ENCODE data around the gene NDUFAF2.
"Not testable (repeated sequence)": the region's sequence is repeated elsewhere in the genome, so short reads cannot be mapped to it uniquely, and the experiment has no call there.

NDUFAF2 gene

DNA sequence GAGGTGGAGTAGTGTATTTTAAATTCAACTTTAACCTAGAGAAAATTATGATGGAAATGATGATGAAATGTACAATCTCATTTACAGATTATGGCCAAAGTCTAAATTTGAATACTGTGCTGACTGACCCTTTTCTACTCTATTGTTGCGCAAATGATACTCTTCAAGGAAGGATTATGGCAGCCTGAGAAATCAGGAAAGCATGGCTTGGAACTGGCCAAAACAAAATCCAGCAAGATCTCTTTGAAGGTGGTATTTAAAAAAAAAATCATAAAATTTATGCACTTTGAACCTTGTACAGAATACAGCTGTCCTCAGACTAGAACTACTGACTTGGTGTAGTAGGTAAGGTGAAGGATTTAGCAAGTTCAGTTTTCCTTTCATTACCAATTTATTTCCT is 105.3 kb downstream of the NDUFAF2 start:
- DNase-seq (ENCODE audit: low spot score), result no peak

DNA sequence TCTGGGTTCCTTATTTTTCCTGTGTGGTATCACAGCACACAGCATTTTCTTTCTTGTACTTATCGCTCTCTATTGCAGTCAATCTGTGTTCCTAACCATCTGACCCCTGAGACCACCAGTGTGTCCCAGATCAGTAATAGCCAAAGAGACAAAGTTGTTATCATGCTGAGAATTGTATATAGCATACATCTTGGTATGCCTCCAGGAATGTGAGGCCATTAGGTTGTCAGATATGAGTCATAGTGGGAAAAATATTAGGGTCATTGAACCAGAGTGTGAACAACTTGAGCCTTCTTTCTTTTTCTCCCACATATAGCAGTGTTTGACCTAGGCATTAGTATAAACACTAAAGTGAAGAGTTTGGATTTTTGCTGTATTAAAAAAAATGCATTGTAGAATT is 106.3 kb downstream of the NDUFAF2 start:
- DNase-seq (ENCODE audit: low spot score), result no peak

DNA sequence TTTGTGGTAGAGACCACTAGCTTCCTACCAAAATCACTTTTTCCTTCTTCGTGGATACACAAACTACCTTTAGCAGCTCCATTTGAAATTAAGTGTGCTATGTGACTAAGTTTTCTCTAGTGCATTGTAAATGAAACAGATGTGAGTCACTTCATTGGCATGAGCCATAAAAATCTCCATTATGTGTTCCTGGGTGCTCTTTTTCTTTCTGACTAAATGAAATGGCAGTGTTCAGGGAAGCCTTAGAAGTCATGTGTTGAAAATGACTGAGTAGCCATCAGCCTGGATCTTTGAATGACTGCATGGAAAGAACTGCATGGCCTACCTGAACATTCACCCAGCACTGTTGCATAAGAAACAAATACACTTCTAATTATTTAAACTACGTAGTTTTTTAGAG is 107.9 kb downstream of the NDUFAF2 start:
- DNase-seq (ENCODE audit: low spot score), result no peak

- no peak for DNase-seq (ENCODE audit: low spot score)
Observed at GRCh38 chr5:61053937-61054336, 108.9 kb downstream of the NDUFAF2 start.

DNA sequence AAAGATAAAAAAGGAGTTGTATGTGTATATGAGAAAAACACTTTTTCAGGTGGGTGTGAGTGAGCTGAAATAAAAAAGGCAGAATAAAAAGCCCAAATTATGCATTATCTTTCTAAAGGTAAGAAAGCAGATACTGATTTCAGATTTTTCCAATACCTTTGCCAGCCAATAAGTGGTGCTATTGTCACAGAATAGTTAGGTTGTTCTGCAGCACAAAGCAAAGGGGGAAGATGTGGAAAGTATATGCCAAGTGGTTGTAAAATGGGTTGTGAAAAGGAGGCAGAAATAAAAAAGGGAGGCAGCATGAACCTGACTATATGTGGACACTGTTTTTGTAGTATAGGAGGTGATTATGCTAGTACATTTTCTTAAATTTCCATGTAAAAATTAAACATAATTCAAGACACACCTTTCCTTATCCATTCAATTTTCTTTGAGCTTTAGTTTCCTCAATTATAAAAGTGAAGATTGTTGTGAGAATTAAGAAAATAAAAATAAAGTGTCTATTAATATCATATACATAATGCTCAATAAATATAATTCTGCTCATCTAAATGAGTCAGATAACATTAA is 110.5 kb downstream of the NDUFAF2 start:
- no peak for DNase-seq (ENCODE audit: low spot score)

DNA sequence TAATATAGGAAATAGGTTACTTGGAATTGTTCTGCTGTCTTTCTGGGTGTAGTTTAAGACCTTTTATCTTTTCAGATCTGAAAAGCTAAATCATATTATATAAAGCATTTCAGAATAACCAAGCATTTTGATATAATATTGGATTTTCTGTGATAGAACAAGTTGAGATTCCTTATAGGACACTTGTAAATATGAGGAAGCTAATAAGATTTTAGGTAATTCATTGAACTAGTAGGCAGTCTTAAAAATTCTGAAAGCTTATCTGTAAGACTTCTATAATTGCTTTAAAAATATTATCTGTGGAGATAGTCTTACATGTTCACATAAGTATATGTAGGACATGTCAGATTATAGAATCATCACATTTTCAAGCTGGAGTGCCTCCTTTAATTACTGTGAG is 114.5 kb downstream of the NDUFAF2 start:
- DNase-seq (ENCODE audit: low spot score), result no peak

DNA sequence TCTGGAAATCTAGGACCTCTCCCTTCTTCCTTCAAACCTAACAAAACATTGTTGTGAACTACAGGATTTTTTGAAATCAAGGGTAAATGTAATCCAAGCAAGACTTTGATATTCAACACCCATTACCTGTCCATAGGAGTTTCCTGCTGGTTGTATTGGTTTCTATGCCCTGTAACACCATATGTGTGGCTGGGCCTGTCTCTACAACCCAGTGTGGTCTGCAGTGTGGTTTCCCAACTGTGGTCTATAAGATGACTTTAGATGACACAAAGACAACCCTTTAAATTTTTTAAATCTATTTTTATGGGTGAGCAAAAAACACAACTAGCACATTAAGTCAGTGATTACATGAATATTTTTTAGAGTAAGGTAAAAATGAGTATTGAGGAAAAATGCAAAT is 124.1 kb downstream of the NDUFAF2 start:
- DNase-seq (ENCODE audit: low spot score), result no peak

GRCh38 chr5:61071526-61071925 is 126.5 kb downstream of the NDUFAF2 start:
- DNase-seq (ENCODE audit: low spot score), result no peak

GRCh38 chr5:61076626-61077025 is 131.6 kb downstream of the NDUFAF2 start:
- no peak for DNase-seq (ENCODE audit: low spot score)

- no peak for DNase-seq (ENCODE audit: low spot score)
Observed at GRCh38 chr5:61081741-61082140, 136.7 kb downstream of the NDUFAF2 start.

DNA sequence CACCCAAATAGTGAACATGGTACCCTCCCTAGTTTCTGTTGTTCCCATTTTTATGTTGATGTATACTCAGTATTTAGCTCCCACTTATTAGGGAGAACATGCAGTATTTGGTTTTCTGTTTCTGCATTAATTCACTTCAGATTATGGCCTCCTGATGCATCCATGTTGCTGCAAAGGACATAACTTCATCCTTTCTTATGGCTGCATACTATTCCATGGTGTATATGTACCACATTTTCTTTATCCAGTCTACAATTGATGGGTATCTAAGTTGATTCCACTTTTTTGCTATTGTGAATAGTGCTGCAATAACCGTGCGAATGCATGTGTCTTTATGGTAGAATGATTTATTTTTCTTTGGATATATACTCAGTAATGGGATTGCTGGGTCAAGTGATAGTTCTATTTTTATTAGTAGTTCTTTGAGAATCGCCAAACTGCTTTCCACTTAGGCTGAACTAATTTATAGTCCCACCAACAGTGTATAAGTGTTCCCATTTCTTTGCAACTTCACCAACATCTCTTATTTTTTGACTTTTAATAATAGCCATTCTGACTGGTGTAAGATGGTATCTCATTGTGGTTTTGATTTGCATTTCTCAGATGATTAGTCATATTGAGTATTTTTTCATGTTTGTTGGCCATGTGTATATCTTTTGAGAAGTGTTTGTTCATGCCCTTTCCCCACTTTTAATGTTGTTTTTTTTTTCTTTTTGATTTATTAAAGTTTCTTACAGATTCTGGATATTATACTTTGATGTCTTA is 137.7 kb downstream of the NDUFAF2 start:
- no peak for DNase-seq (ENCODE audit: low spot score)

GRCh38 chr5:61084658-61085057 is 139.7 kb downstream of the NDUFAF2 start:
- DNase-seq (ENCODE audit: low spot score), result no peak

DNA sequence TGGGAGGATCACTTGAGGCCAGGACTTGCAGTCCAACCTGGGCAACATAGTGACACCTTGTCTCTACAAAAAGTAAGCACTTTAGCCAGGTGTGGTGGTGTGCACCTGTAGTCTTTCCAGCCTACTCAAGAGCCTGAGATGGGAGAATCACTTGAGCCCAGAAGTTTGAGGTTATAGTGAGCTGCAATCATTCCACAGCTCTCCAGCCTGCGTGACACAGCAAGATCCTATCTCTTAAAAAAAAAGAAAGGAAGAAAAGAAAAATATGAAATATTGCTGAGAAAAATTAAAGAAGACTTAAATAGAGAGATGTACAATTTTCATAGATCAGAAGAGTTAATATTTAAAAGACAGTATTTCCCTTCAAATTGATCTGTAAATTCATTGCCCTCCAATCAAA is 140.9 kb downstream of the NDUFAF2 start:
- no peak for DNase-seq (ENCODE audit: low spot score)

DNA sequence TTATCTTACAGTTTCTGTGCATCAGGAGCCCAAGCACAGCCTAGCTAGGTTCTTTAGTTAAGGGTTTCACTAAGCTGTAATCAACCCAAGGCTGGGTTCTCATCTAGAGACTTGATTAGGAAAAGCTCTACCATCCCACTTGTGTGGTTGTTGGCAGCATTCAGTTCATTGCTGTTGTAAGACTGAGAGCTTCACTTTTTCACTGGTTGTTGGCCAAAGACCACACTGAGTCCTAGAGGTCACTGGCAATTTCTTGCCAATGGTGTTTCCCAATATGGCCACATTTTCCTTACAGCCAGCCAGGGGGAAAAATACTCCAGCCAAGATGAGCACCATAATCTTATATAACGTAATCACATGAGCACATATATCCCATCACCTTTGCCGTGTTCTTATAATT is 142.9 kb downstream of the NDUFAF2 start:
- no peak for DNase-seq (ENCODE audit: low spot score)

DNA sequence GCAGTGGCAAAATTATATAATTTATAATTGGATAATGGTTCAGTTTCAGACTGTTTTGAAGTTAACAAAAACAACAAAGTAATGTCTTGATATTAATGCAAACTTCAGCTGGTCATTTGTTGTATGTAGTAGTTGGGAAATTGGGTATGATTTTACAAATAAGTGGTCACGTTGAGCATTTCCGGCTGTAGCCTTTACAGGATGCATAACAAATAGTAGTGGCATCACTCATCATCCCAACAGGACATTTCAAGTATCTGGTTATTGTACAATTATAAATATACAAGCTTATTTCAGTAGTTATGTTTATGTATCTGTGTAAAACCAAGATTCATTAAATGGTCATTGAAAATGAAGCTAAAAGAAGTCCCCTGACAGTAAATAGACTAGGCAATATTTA is 144.3 kb downstream of the NDUFAF2 start:
- DNase-seq (ENCODE audit: low spot score), result no peak

DNA sequence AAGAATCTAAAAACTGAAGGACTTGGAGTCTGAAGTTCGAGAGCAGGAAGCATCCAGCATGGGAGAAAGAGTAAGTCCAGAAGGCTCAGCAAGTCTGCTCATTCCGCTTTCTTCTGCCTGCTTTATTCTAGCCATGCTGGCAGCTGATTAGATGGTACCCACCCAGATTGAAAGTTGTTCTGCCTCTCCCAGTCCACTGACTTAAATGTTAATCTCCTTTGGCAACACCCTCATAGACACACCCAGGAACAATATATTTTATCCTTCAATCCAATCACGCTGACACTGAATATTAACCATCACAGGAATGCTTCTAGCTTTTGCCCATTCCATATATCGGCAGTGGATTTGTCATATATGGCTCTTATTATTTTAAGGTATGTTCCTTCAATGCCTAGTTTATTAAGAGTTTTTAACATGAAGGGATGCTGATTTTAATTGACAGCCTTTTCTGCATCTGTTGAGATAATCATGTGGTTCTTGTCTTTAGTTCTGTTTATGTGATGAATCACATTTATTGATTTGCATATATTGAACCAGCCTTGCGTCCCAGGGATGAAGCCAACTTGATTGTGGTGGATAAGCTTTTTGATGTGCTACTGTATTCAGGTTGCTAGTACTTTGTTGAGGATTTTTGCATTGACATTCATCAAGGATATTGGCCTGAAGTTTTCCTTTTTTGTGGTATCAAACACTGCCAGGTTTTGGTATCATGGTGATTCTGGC is 148.2 kb downstream of the NDUFAF2 start:
- not testable (repeated sequence) for DNase-seq (ENCODE audit: low spot score)

DNA sequence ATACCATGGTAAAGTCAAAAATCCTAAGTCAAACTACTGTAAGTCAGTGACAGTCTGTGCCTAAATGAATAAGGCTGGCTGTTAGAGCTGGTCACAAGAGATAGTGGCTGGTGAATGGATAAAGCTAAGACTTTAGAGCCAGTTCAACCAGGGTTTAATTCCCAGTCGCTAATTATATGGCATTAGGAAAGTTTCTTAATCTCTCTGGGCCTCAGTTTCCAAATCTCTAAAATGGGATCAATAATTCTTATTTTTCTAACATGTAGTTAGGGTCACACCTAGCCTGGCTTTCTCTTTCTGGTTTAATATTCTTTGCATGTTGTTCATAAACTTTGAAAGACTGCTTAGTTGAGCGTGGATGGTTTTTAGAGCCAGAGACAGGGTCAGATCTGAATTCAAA is 152.5 kb downstream of the NDUFAF2 start:
- no peak for DNase-seq (ENCODE audit: low spot score)

DNA sequence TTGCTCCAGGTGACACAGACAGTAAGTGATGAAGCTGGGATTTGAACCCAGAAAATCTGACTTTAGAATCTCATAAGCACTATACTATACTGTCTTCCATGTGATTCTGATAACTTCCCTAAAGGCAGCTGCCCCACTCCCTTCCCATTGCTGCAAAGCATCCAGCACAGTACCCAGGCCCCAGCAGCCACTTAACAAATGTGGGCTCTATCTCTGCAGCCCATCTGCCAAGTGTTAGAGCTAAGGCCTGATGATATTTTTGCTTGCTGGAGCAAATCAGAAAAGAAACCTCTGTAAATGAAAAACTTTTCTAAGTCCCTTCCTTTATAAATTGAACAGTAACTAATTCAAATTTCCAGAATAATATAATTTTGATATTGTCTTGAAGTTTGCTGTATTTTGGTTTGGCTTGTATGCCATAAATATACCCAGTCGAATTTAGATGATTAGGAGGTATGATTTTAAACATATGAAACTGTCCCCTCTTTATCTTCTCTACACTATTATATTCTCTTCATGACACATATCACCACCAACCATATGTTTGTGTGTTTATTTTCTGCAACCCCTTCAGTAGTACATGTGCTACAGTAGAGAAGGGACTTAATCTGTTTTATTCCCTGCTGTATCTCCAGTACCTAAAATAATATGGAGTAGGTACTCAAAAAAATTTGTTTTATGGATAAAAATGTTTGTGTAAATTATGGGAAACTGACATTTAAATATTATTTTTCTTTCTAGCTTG is 153.4 kb downstream of the NDUFAF2 start:
- no peak for DNase-seq (ENCODE audit: low spot score)

GRCh38 chr5:61100437-61100836 is 155.4 kb downstream of the NDUFAF2 start:
- no peak for DNase-seq (ENCODE audit: low spot score)

- DNase-seq (ENCODE audit: low spot score), result no peak
Observed at GRCh38 chr5:61114441-61114840, 169.4 kb downstream of the NDUFAF2 start.

GRCh38 chr5:61115968-61116367 is 171.0 kb downstream of the NDUFAF2 start:
- DNase-seq (ENCODE audit: low spot score), result no peak

DNA sequence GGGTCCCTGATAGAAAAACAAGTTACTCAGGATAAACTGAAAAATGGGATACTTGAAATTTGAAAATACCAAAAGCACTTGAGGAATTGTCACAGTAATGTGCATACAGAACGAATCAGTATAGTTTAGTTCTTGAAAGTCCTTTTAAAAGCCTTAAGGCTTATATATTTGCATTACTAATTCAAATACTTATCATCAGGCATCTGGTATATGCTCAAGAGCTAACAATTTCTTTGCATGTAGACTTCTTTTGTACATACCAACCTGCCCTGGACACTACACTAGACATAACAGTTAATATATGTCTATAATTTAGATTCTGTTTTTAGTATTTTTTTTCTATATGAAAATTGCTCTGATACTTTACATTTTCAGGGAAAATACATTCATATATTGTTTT is 174.1 kb downstream of the NDUFAF2 start:
- DNase-seq (ENCODE audit: low spot score), result no peak

GRCh38 chr5:61120534-61120933 is 175.5 kb downstream of the NDUFAF2 start:
- DNase-seq (ENCODE audit: low spot score), result no peak

All from left forelimb (tissue), 1 donor.